Colonic mucosa (tissue), 4 donors: ENCODE data around the gene TNNI2. TPM values are rescaled to one million over a fixed set of nuclear protein-coding genes. Genes with fewer than 3 reads are reported as not detected.

Experiments used
- DNase-seq: peaks from one replicate; pipeline ENCODE4 v3.0.0-alpha.2; 2020
- H3K27ac ChIP-seq: fragments of 200-600 bp; one replicate; pipeline ENCODE4 v1.8.0; 2021
- H3K27me3 ChIP-seq: fragments of 200-600 bp; one replicate; pipeline ENCODE4 v1.8.0; 2021
- H3K36me3 ChIP-seq: fragments of 200-600 bp; one replicate; pipeline ENCODE4 v1.8.0; 2021
- H3K4me1 ChIP-seq: fragments of 200-600 bp; one replicate; pipeline ENCODE4 v1.8.0; 2021; ENCODE audit warnings: mild to moderate bottlenecking
- H3K4me3 ChIP-seq: fragments of 200-600 bp; one replicate; pipeline ENCODE4 v1.8.0; 2021
- H3K9ac ChIP-seq, 2 donors: one replicate each; pipeline ENCODE4 v1.7.0; 2013; ENCODE audit warnings: control low read depth in 2 of 2, low read depth in 2 of 2, low read length in 2 of 2
- H3K9me3 ChIP-seq: fragments of 200-600 bp; one replicate; pipeline ENCODE4 v1.8.0; 2021
- CTCF ChIP-seq: fragments of 200-600 bp; IDR thresholded peaks from one replicate; pipeline ENCODE4 v1.8.0; 2022; ENCODE audit warnings: antibody characterized with exemption, mild to moderate bottlenecking
- intact Hi-C: fragments of 100-400 bp; cut with DNase I; formaldehyde crosslinking; loops from one replicate; pipeline ENCODE4 v1.14.1; 2022
- total RNA-seq, 2 donors: library from RNA; stranded (reverse); fragmentation: NEBNext Ultra II Directional in 1 of 2; extraction: Animal tissue kit (Norgen Biotek cat#: 25700) in 1 of 2; gene quantifications; one replicate each; pipeline ENCODE4 v1.2.1, GENCODE V29; 2021
- donor health status: healthy.
- donor health status: DM: no; HTN: no; CAD: no.
- donor health status: DM: no; HTN: no; CAD: no.

Gene TNNI2
- total RNA-seq, 2 donors from 2014 or later, result 0.94 TPM; not detected in 1

- peak; percentile 54 for DNase-seq
- Histone ChIP-seq H3K27me3 (no peaks in the 10 kb centered on the region), H3K4me3 (no peak overlapping the region), H3K9ac (no peak overlapping the region), H3K27ac (no peak overlapping the region), H3K9me3 (no peaks in the 10 kb centered on the region), H3K36me3 (no peaks in the 10 kb centered on the region), H3K4me1 (no peaks in the 10 kb centered on the region)
- intact Hi-C loops, result loop anchor here (5.0 kb wide), 1 partner anchor 312 kb away; no protein-coding TSS in a partner anchor
- TF ChIP-seq CTCF, result no peak
Measured at GRCh38 chr11:1839924-1840779, 1.4 kb downstream of the TNNI2 start.

- Histone ChIP-seq H3K27me3 (no peaks in the 10 kb centered on the region), H3K36me3 (no peaks in the 10 kb centered on the region), H3K4me3 (no peak overlapping the region), H3K27ac (no peak overlapping the region), H3K9ac (no peak overlapping the region), H3K4me1 (no peaks in the 10 kb centered on the region), H3K9me3 (no peaks in the 10 kb centered on the region)
- DNase-seq, result no peak
- TF ChIP-seq CTCF, result no peak
- intact Hi-C loops, result no loop called here
Measured at GRCh38 chr11:1840780-1841480, 2.1 kb downstream of the TNNI2 start.

- no peak for DNase-seq
- no peak overlapping the region for H3K27ac ChIP-seq
- H3K4me3 ChIP-seq, result no peak overlapping the region
- H3K36me3 ChIP-seq, result no peaks in the 10 kb centered on the region
- no peak for TF ChIP-seq CTCF
- no peak overlapping the region for H3K9ac ChIP-seq
- H3K9me3 ChIP-seq, result no peaks in the 10 kb centered on the region
- intact Hi-C loops, result no loop called here
- H3K4me1 ChIP-seq, result no peaks in the 10 kb centered on the region
- no peaks in the 10 kb centered on the region for H3K27me3 ChIP-seq
Measured at GRCh38 chr11:1841511-1842148, 2.8 kb downstream of the TNNI2 start.

- Histone ChIP-seq H3K9me3 (no peaks in the 10 kb centered on the region), H3K27ac (no peak overlapping the region), H3K4me3 (no peak overlapping the region), H3K4me1 (no peaks in the 10 kb centered on the region), H3K36me3 (no peaks in the 10 kb centered on the region), H3K27me3 (no peaks in the 10 kb centered on the region), H3K9ac (no peak overlapping the region)
- no peak for TF ChIP-seq CTCF
- intact Hi-C loops, result no loop called here
- DNase-seq, result no peak
Measured at GRCh38 chr11:1842149-1843097, 3.6 kb downstream of the TNNI2 start.

GRCh38 chr11:1843098-1843473 lies 4.3 kb downstream of the TNNI2 start:
- no peak overlapping the region for H3K27ac ChIP-seq
- intact Hi-C loops, result no loop called here
- no peak overlapping the region for H3K4me3 ChIP-seq
- H3K36me3 ChIP-seq, result no peaks in the 10 kb centered on the region
- H3K27me3 ChIP-seq, result no peaks in the 10 kb centered on the region
- no peak for TF ChIP-seq CTCF
- H3K4me1 ChIP-seq, result no peaks in the 10 kb centered on the region
- no peak for DNase-seq
- no peak overlapping the region for H3K9ac ChIP-seq
- H3K9me3 ChIP-seq, result no peaks in the 10 kb centered on the region
